Measurements from ENCODE around the gene TOMM40. TPM values are rescaled to one million over a fixed set of nuclear protein-coding genes. Genes with fewer than 3 reads are reported as not detected.
A peak's percentile ranks its signal among the peaks of the same experiment; 100 is the strongest.

TOMM40 gene
- total and polyA plus RNA-seq, 2 of the 13 experiments (the other 11 are each of a cell fraction or from before 2014, with no cell fraction given), result 72.0 to 110 TPM

DNA sequence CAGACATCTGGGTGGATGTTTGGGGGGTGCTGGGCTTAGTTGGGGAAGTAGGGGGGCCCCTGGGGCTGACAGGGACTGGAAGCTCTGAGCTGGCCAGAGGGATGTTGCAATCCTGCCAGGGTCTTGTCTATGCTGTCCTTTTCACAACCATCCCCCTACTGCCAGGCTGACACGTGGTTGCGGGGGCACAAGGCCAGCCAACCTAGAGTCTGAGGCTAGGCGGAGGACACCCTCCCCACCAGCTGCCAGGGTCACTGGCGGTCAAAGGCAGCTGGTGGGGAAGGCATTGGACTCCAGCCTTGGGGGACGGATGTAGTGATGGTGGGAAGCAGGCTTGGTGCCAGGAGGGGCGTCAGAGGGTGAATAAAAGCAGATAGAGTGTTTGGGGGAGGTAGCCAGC, 21.8 kb downstream of the TOMM40 start (continued):
- TF ChIP-seq, protein P1, sequence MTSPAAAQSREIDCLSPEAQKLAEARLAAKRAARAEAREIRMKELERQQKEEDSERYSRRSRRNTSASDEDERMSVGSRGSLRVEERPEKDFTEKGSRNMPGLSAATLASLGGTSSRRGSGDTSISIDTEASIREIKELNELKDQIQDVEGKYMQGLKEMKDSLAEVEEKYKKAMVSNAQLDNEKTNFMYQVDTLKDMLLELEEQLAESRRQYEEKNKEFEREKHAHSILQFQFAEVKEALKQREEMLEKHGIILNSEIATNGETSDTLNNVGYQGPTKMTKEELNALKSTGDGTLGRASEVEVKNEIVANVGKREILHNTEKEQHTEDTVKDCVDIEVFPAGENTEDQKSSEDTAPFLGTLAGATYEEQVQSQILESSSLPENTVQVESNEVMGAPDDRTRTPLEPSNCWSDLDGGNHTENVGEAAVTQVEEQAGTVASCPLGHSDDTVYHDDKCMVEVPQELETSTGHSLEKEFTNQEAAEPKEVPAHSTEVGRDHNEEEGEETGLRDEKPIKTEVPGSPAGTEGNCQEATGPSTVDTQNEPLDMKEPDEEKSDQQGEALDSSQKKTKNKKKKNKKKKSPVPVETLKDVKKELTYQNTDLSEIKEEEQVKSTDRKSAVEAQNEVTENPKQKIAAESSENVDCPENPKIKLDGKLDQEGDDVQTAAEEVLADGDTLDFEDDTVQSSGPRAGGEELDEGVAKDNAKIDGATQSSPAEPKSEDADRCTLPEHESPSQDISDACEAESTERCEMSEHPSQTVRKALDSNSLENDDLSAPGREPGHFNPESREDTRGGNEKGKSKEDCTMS (CRISPR knock-in tag; conservative IDR thresholded peaks at IDR 0.05), result no peak
- TF ChIP-seq, protein P2, sequence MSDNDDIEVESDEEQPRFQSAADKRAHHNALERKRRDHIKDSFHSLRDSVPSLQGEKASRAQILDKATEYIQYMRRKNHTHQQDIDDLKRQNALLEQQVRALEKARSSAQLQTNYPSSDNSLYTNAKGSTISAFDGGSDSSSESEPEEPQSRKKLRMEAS (IDR thresholded peaks at IDR 0.05), result peak; percentile 95
- TF ChIP-seq, protein P3, sequence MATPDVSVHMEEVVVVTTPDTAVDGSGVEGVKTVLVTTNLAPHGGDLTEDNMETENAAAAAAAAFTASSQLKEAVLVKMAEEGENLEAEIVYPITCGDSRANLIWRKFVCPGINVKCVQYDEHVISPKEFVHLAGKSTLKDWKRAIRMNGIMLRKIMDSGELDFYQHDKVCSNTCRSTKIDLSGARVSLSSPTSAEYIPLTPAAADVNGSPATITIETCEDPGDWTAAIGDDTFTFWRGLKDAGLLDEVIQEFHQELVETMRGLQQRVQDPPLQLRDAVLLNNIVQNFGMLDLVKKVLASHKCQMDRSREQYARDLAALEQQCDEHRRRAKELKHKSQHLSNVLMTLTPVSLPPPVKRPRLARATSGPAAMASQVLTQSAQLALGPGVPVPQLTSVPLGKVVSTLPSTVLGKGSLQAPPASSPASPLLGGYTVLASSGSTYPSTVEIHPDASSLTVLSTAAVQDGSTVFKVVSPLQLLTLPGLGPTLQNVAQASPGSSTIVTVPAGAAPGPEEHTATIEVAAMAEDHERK (CRISPR knock-in tag; IDR thresholded peaks at IDR 0.05; ENCODE audit: low read depth), result no peak
- TF ChIP-seq ZSCAN25 (CRISPR knock-in tag; IDR thresholded peaks at IDR 0.05) (peak; percentile 23; the same call in 1 of the 2 replicates), ZKSCAN5 (CRISPR knock-in tag; IDR thresholded peaks at IDR 0.05) (no peak), RBM22 (optimal IDR thresholded peaks at IDR 0.05; ENCODE audit: low read length) (no peak), SPEN (CRISPR knock-in tag; IDR thresholded peaks at IDR 0.05; ENCODE audit: low read depth) (no peak; the same call in 1 of the 2 replicates), POGZ (CRISPR knock-in tag; IDR thresholded peaks at IDR 0.05) (no peak; the same call in 1 of the 2 replicates), ZNF33A (CRISPR knock-in tag; IDR thresholded peaks at IDR 0.05; ENCODE audit: borderline replicate concordance) (no peak), ZNF724P (CRISPR knock-in tag; IDR thresholded peaks at IDR 0.05; ENCODE audit: borderline replicate concordance) (no peak), GRHL1 (CRISPR knock-in tag; conservative IDR thresholded peaks at IDR 0.05) (no peak), ZNF17 (CRISPR knock-in tag; IDR thresholded peaks at IDR 0.05) (no peak), ATF1 (CRISPR knock-in tag; IDR thresholded peaks at IDR 0.05) (no peak), HNRNPK (IDR thresholded peaks at IDR 0.05; ENCODE audit: low read depth, low read length, poor library complexity, severe bottlenecking) (no peak), PAXIP1 (CRISPR knock-in tag; conservative IDR thresholded peaks at IDR 0.05) (peak; percentile 83)
- TF ChIP-seq, protein P4, sequence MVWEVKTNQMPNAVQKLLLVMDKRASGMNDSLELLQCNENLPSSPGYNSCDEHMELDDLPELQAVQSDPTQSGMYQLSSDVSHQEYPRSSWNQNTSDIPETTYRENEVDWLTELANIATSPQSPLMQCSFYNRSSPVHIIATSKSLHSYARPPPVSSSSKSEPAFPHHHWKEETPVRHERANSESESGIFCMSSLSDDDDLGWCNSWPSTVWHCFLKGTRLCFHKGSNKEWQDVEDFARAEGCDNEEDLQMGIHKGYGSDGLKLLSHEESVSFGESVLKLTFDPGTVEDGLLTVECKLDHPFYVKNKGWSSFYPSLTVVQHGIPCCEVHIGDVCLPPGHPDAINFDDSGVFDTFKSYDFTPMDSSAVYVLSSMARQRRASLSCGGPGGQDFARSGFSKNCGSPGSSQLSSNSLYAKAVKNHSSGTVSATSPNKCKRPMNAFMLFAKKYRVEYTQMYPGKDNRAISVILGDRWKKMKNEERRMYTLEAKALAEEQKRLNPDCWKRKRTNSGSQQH (CRISPR knock-in tag; IDR thresholded peaks at IDR 0.05; ENCODE audit: low read depth), result no peak
- TF ChIP-seq, protein P5, sequence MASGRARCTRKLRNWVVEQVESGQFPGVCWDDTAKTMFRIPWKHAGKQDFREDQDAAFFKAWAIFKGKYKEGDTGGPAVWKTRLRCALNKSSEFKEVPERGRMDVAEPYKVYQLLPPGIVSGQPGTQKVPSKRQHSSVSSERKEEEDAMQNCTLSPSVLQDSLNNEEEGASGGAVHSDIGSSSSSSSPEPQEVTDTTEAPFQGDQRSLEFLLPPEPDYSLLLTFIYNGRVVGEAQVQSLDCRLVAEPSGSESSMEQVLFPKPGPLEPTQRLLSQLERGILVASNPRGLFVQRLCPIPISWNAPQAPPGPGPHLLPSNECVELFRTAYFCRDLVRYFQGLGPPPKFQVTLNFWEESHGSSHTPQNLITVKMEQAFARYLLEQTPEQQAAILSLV (CRISPR knock-in tag; IDR thresholded peaks at IDR 0.05; ENCODE audit: borderline replicate concordance), result no peak

Measured in HepG2 (cell line).